GM06990 (cell line): Measurements from ENCODE around the gene IL1RAPL1.

ENCODE experiments used
- DNase-seq: peaks from one replicate; pipeline ENCODE4 v3.0.0-alpha.2; 2011; ENCODE audit not compliant: insufficient read length; ENCODE audit errors: extremely low read depth
- H3K27me3 ChIP-seq: replicated peaks from 2 replicates; pipeline ENCODE4 v1.6.0; 2011; ENCODE audit warnings: low read length; ENCODE audit not compliant: control insufficient read depth, insufficient read depth
- H3K36me3 ChIP-seq: 2 replicates; pipeline ENCODE4 v1.5.1; 2011; ENCODE audit warnings: low read length; ENCODE audit not compliant: control insufficient read depth, insufficient read depth
- H3K4me3 ChIP-seq: replicated peaks from 2 replicates; pipeline ENCODE4 v1.5.1; 2011; ENCODE audit warnings: low read depth, mild to moderate bottlenecking, control low read depth, low read length
- TF ChIP-seq, protein P1 (sequence below): IDR thresholded peaks from 2 replicates; pipeline ENCODE4 v1.5.1; 2011; ENCODE audit warnings: low read length, control low read depth, mild to moderate bottlenecking, inconsistent platforms; ENCODE audit not compliant: insufficient read depth, poor library complexity, severe bottlenecking

The IL1RAPL1 gene

GRCh38 chrX:29890004-29890403 is 1302.8 kb downstream of the IL1RAPL1 start:
- no peaks in the 10 kb centered on the region for H3K27me3 ChIP-seq
- H3K36me3 ChIP-seq = no peaks in the 10 kb centered on the region
- H3K4me3 ChIP-seq = no peak overlapping the region
- TF ChIP-seq, protein P1, sequence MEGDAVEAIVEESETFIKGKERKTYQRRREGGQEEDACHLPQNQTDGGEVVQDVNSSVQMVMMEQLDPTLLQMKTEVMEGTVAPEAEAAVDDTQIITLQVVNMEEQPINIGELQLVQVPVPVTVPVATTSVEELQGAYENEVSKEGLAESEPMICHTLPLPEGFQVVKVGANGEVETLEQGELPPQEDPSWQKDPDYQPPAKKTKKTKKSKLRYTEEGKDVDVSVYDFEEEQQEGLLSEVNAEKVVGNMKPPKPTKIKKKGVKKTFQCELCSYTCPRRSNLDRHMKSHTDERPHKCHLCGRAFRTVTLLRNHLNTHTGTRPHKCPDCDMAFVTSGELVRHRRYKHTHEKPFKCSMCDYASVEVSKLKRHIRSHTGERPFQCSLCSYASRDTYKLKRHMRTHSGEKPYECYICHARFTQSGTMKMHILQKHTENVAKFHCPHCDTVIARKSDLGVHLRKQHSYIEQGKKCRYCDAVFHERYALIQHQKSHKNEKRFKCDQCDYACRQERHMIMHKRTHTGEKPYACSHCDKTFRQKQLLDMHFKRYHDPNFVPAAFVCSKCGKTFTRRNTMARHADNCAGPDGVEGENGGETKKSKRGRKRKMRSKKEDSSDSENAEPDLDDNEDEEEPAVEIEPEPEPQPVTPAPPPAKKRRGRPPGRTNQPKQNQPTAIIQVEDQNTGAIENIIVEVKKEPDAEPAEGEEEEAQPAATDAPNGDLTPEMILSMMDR = no peak
- no peak for DNase-seq

- DNase-seq = no peak
- H3K27me3 ChIP-seq = no peaks in the 10 kb centered on the region
- TF ChIP-seq, protein P1 = no peak
- H3K4me3 ChIP-seq = no peak overlapping the region
- no peaks in the 10 kb centered on the region for H3K36me3 ChIP-seq
These were observed 1303.5 kb downstream of the IL1RAPL1 start for GRCh38 chrX:29890646-29891200.

- no peak for DNase-seq
- H3K27me3 ChIP-seq = no peaks in the 10 kb centered on the region
- H3K36me3 ChIP-seq = no peaks in the 10 kb centered on the region
- H3K4me3 ChIP-seq = no peak overlapping the region
- TF ChIP-seq, protein P1 = no peak
These were observed 1314.8 kb downstream of the IL1RAPL1 start for GRCh38 chrX:29902004-29902403.

GRCh38 chrX:29903360-29903759 is 1316.1 kb downstream of the IL1RAPL1 start:
- no peaks in the 10 kb centered on the region for H3K27me3 ChIP-seq
- no peaks in the 10 kb centered on the region for H3K36me3 ChIP-seq
- TF ChIP-seq, protein P1 = peak; percentile 46
- no peak for DNase-seq
- H3K4me3 ChIP-seq = no peak overlapping the region

- H3K27me3 ChIP-seq = no peaks in the 10 kb centered on the region
- no peaks in the 10 kb centered on the region for H3K36me3 ChIP-seq
- no peak overlapping the region for H3K4me3 ChIP-seq
- no peak for DNase-seq
- TF ChIP-seq, protein P1 = peak; percentile 28
These were observed 1324.4 kb downstream of the IL1RAPL1 start for GRCh38 chrX:29911673-29912072.

DNA sequence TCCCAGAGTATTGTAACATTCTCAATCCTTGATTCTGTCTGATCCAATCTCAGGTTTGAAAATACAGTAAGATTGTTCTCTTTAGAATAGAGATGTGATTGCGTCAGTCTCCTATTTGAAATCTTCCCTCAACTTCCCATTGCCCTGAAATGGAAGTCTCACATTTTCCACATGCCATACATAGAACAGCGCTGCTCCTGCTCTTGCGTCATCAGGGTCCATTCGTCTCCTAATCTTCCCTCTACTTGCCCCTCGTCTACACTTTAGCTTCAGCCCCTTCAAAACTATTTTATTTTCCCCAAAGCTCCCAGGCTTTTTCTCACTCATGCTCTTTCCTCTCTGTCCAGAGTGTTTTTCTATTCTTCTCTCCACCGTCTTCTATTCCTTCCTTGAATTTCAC is 1326.4 kb downstream of the IL1RAPL1 start:
- Histone ChIP-seq H3K36me3 (no peaks in the 10 kb centered on the region), H3K27me3 (no peaks in the 10 kb centered on the region), H3K4me3 (no peak overlapping the region)
- TF ChIP-seq, protein P1 = no peak
- DNase-seq = no peak
